KOPT-K1 (cell line): ENCODE measurements around the gene DCAKD.

Experiments
- H3K27ac ChIP-seq: fragments of 200-600 bp; sonication (generic); 2 replicates; pipeline ENCODE4 v1.5.1; 2016; ENCODE audit warnings: antibody characterized with exemption, mild to moderate bottlenecking, low read depth, low read length; ENCODE audit not compliant: poor library complexity, severe bottlenecking
- H3K36me3 ChIP-seq: fragments of 200-600 bp; sonication (generic); 2 replicates; pipeline ENCODE4 v1.5.1; 2017; ENCODE audit warnings: antibody characterized with exemption, mild to moderate bottlenecking, low read length, moderate library complexity; ENCODE audit not compliant: insufficient read depth
- H3K9me3 ChIP-seq: fragments of 200-600 bp; sonication (generic); 2 replicates; pipeline ENCODE4 v1.5.1; 2017; ENCODE audit warnings: antibody characterized with exemption, low read length, mild to moderate bottlenecking; ENCODE audit not compliant: insufficient read depth, poor library complexity, severe bottlenecking

DCAKD gene

GRCh38 chr17:45006927-45007461 lies 44.4 kb downstream of the DCAKD start:
- H3K9me3 ChIP-seq, result no peaks in the 10 kb centered on the region
- no peak overlapping the region for H3K27ac ChIP-seq
- no peaks in the 10 kb centered on the region for H3K36me3 ChIP-seq

DNA sequence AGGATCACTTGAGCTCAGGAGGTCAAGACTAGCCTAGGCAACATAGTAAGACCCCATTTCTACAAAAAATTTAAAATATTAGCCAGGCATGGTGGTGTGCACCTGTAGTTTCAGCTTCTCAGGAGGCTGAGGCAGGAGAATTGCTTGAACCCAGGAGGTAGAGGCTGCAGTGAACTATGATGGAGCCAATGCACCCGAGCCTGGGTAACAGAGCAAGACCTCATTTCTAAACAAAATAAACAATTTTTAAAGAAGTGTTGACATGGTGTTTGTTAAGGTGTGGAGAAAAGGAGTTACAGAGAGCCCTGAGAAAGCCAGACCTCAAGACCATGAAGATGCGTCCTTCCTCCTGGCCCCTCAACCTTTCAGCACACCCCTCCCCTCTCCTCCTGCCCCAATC lies 45.7 kb downstream of the DCAKD start:
- H3K9me3 ChIP-seq, result no peaks in the 10 kb centered on the region
- no peak overlapping the region for H3K27ac ChIP-seq
- no peaks in the 10 kb centered on the region for H3K36me3 ChIP-seq

- H3K9me3 ChIP-seq, result peaks cover 5% of the 10 kb centered on the region
- H3K27ac ChIP-seq, result no peak overlapping the region
- H3K36me3 ChIP-seq, result no peaks in the 10 kb centered on the region
These were observed 47.0 kb downstream of the DCAKD start for GRCh38 chr17:45004388-45004787.

GRCh38 chr17:45003877-45004276 lies 47.6 kb downstream of the DCAKD start:
- Histone ChIP-seq H3K9me3 (peaks cover 8% of the 10 kb centered on the region), H3K27ac (no peak overlapping the region), H3K36me3 (no peaks in the 10 kb centered on the region)

- no peak overlapping the region for H3K27ac ChIP-seq
- no peaks in the 10 kb centered on the region for H3K36me3 ChIP-seq
- peaks cover 8% of the 10 kb centered on the region for H3K9me3 ChIP-seq
These were observed 50.1 kb downstream of the DCAKD start for GRCh38 chr17:45001310-45001709.

DNA sequence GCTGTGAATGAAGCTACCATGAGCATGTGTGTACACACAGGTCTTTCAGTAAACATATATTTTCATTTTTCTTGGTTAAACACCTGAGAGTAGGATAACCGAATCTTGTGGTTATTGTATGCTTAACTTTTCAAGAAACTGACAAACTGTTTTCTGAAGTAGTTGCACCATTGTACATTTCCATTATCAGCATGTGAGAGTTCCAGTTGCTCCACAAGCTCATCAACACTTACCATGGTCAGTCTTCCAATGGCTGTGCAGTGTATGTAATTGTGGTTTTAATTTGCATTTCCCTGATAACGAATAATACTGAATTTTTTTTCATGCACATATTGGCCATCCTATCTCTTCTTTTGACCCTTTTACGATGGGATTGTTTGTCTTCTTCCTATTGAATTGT lies 52.0 kb downstream of the DCAKD start:
- H3K36me3 ChIP-seq, result no peaks in the 10 kb centered on the region
- H3K9me3 ChIP-seq, result peaks cover 8% of the 10 kb centered on the region
- no peak overlapping the region for H3K27ac ChIP-seq

GRCh38 chr17:44998646-44999045 lies 52.8 kb downstream of the DCAKD start:
- Histone ChIP-seq H3K36me3 (no peaks in the 10 kb centered on the region), H3K27ac (no peak overlapping the region)

DNA sequence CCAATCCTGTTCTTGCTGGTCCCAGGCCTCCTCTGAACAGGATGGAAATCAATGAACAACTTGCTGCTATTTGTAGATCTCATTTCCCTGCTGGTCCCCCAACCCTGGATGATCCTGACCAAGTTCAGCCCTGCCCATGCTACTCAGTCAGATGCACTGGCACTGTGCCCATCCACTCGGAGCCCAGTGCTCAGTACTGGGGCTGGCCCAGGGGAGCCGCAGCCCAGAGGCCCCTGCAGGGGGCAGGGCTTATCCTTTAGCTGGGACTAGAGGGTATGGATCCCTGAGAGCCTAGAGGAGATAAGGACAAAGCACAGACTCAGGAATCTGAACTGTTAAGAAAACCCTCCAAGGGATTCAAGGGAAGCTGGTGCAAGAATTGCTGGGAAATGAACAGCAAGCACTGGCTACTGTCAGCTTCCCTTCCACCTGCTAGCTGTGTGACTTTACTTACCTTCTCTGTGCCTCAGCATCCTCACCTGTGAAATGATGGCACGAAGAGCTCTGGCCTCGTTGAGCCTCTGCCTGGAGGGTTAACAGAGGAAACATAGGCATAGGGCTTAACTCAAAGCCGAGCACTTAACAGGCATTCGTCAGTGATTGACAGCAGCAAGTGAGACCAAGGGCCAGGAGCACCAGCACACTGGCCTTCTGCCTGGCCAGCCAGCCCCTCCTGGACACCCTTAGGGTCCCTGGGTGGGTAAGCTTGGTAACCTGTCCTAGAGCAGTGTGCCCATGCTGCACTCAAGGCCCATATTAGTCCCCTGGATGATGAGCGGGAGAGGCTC lies 53.5 kb downstream of the DCAKD start:
- no peak overlapping the region for H3K27ac ChIP-seq
- H3K36me3 ChIP-seq, result no peaks in the 10 kb centered on the region
- H3K9me3 ChIP-seq, result peaks cover 8% of the 10 kb centered on the region

More at GRCh38 chr17:44998646-44999045, 52.8 kb downstream of the DCAKD start:
- peaks cover 8% of the 10 kb centered on the region for H3K9me3 ChIP-seq

- Histone ChIP-seq H3K27ac (no peak overlapping the region), H3K36me3 (no peaks in the 10 kb centered on the region), H3K9me3 (peaks cover 8% of the 10 kb centered on the region)
These were observed 55.1 kb downstream of the DCAKD start for GRCh38 chr17:44996304-44996703.

- Histone ChIP-seq H3K27ac (no peak overlapping the region), H3K36me3 (no peaks in the 10 kb centered on the region), H3K9me3 (peaks cover 8% of the 10 kb centered on the region)
These were observed 55.9 kb downstream of the DCAKD start for GRCh38 chr17:44995436-44996001.

- no peaks in the 10 kb centered on the region for H3K9me3 ChIP-seq
- H3K36me3 ChIP-seq, result no peaks in the 10 kb centered on the region
- no peak overlapping the region for H3K27ac ChIP-seq
These were observed 59.0 kb downstream of the DCAKD start for GRCh38 chr17:44992242-44992939.

- no peak overlapping the region for H3K27ac ChIP-seq
- no peaks in the 10 kb centered on the region for H3K9me3 ChIP-seq
- no peaks in the 10 kb centered on the region for H3K36me3 ChIP-seq
These were observed 60.4 kb downstream of the DCAKD start for GRCh38 chr17:44990994-44991393.

- Histone ChIP-seq H3K9me3 (no peaks in the 10 kb centered on the region), H3K27ac (no peak overlapping the region)
These were observed 61.8 kb downstream of the DCAKD start for GRCh38 chr17:44989552-44990138.

GRCh38 chr17:44988044-44988942 lies 63.1 kb downstream of the DCAKD start:
- no peak overlapping the region for H3K27ac ChIP-seq
- no peaks in the 10 kb centered on the region for H3K9me3 ChIP-seq
- no peaks in the 10 kb centered on the region for H3K36me3 ChIP-seq

More at GRCh38 chr17:44989552-44990138, 61.8 kb downstream of the DCAKD start:
- H3K36me3 ChIP-seq, result no peaks in the 10 kb centered on the region
